GM12878 (cell line): ENCODE results near the gene DBN1. TPM values are rescaled to one million over a fixed set of nuclear protein-coding genes. Genes with fewer than 3 reads are reported as not detected.

Experiments
- ATAC-seq: fragments of 200-7000 bp; cut with Tn5 transposase; 3 replicates; pipeline ENCODE4 v1.9.1; 2020; ENCODE audit warnings: mild to moderate bottlenecking, moderate library complexity
- BruUV-seq: library from RNA; stranded (reverse); fragments of 400-500 nt; replicated peaks from 2 replicates; lab custom pipeline; 2021; lab: Mats Ljungman, UMichigan
- CTCF ChIA-PET: fragments of 300-600 bp; sonication (Branson Sonifier 250); formaldehyde crosslinking; extraction: SDS; loops from one replicate; lab custom pipeline; 2021; ENCODE audit warnings: inconsistent platforms; lab: Yijun Ruan, JAX
- POLR2A ChIA-PET: fragments of 350-600 bp; formaldehyde crosslinking; extraction: SDS; loops from one replicate; lab custom pipeline; 2021; ENCODE audit warnings: inconsistent platforms; lab: Charles Lee
- RAD21 ChIA-PET: fragments of 300-600 bp; sonication (Branson Sonifier 250); formaldehyde crosslinking; loops from one replicate; lab custom pipeline; 2023; ENCODE audit warnings: antibody characterized with exemption; ENCODE audit not compliant: unreplicated experiment; lab: Charles Lee
- SMC1A ChIA-PET: fragments of 300-600 bp; sonication (Branson Sonifier 250); formaldehyde crosslinking; loops from one replicate; lab custom pipeline; 2023; ENCODE audit not compliant: unreplicated experiment, uncharacterized antibody; lab: Charles Lee
- DNase-seq: peaks from one replicate; pipeline ENCODE4 v3.0.0-alpha.2; 2011; ENCODE audit warnings: low read depth, low spot score
- FAIRE-seq: peaks from 3 replicates; lab custom pipeline; 2011; peaks lifted over from hg19 to GRCh38; lab: Jason Lieb, UNC
- H2AFZ ChIP-seq: 2 replicates; pipeline ENCODE4 v1.6.0; 2011; ENCODE audit warnings: low read depth, low read length, control low read depth; ENCODE audit not compliant: control insufficient read depth
- H3K27ac ChIP-seq: 2 replicates; pipeline ENCODE4 v1.5.1; 2011; ENCODE audit warnings: control low read depth; ENCODE audit not compliant: control insufficient read depth, insufficient read depth
- H3K27me3 ChIP-seq, 2 experiments: replicated peaks in 1 of 2; 2 replicates each; pipeline versions ENCODE4 v1.6.0 to v1.6.1; 2011; ENCODE audit warnings: low read length in 1 of 2; ENCODE audit not compliant: control insufficient read depth in 2 of 2, insufficient read depth in 2 of 2
- H3K36me3 ChIP-seq, 2 experiments: 2 replicates each; pipeline ENCODE4 v1.5.1; 2011; ENCODE audit warnings: low read length in 1 of 2; ENCODE audit not compliant: control insufficient read depth in 2 of 2, insufficient read depth in 2 of 2
- H3K4me1 ChIP-seq: 2 replicates; pipeline ENCODE4 v1.6.1; 2011; ENCODE audit warnings: mild to moderate bottlenecking, low read length, moderate library complexity, mixed read lengths; ENCODE audit not compliant: control insufficient read depth, insufficient read depth
- H3K4me2 ChIP-seq: 2 replicates; pipeline ENCODE4 v1.6.0; 2011; ENCODE audit warnings: control low read depth; ENCODE audit not compliant: control insufficient read depth, insufficient read depth
- H3K4me3 ChIP-seq: fragments of 200-600 bp; sonication (generic); 2 replicates; pipeline ENCODE4 v1.5.1; 2016
- H3K79me2 ChIP-seq: 2 replicates; pipeline ENCODE4 v1.6.0; 2011; ENCODE audit warnings: low read length; ENCODE audit not compliant: control insufficient read depth, insufficient read depth
- H3K9ac ChIP-seq: 2 replicates; pipeline ENCODE4 v1.8.0; 2011; ENCODE audit warnings: low read length, control low read depth, mixed read lengths; ENCODE audit not compliant: control insufficient read depth, insufficient read depth
- H3K9me3 ChIP-seq: replicated peaks from 3 replicates; pipeline ENCODE4 v1.5.1; 2011; ENCODE audit warnings: mild to moderate bottlenecking, low read length; ENCODE audit not compliant: control insufficient read depth, insufficient read depth
- H4K20me1 ChIP-seq: 2 replicates; pipeline ENCODE4 v1.6.0; 2011; ENCODE audit not compliant: control insufficient read depth, insufficient read depth
- CTCF ChIP-seq, 3 experiments: IDR thresholded peaks in 2 of 3; conservative IDR thresholded peaks in 1 of 3; 2 replicates each; pipeline ENCODE4 v1.5.1; 2011; ENCODE audit warnings: low read depth in 3 of 3, low read length in 3 of 3, mild to moderate bottlenecking in 3 of 3, control low read depth in 2 of 3, moderate library complexity in 2 of 3, inconsistent platforms in 1 of 3, mixed read lengths in 1 of 3; ENCODE audit not compliant: control insufficient read depth in 2 of 3, insufficient read depth in 1 of 3; ENCODE audit errors: extremely low read depth in 1 of 3
- MTA3 ChIP-seq: IDR thresholded peaks from 2 replicates; pipeline ENCODE4 v1.6.1; 2012; ENCODE audit warnings: low read length, inconsistent platforms, borderline replicate concordance
- NR2F1 ChIP-seq: fragments of 450-650 bp; conservative IDR thresholded peaks from 2 replicates; pipeline ENCODE4 v1.6.1; 2017; ENCODE audit warnings: mild to moderate bottlenecking
- WGBS: methylation state at CpG from one replicate; pipeline ENCODE4 v1.1.6; 2016; ENCODE audit warnings: low lambda C conversion rate; ENCODE audit not compliant: insufficient replicate concordance, insufficient coverage; ENCODE audit errors: missing lambda C conversion rate; 5-methylcytosine and 5-hydroxymethylcytosine counted together
- in situ Hi-C: fragments of 300-500 bp; cut with MboI; formaldehyde crosslinking; loops from 9 replicates; pipeline ENCODE4 v1.14.3; 2018; ENCODE audit warnings: mixed read lengths
- intact Hi-C: fragments of 100-400 bp; cut with micrococcal nuclease; formaldehyde crosslinking; loops from one replicate; pipeline ENCODE4 v1.14.2; 2022; ENCODE audit not compliant: unreplicated experiment
- polyA plus RNA-seq, 11 experiments: library from polyadenylated mRNA; depleted of rRNA in 4 of 11; unstranded in 6 of 11; stranded (reverse) in 5 of 11; fragments of >200 nt; fragmentation: Nextera tagmentation in 4 of 11; fragmentation: Illumina TruSeq in 1 of 11; extraction: Ambion mirVana in 4 of 11; extraction: Trizol in 1 of 11; gene quantifications; 1 replicate in 1 of 11; 2 replicates in 10 of 11; pipeline versions ENCODE4 v1.2.1 to v1.2.3, GENCODE V29; 2011 to 2016; ENCODE audit warnings: inconsistent platforms in 2 of 11, missing spikeins in 2 of 11, low read depth in 1 of 11
- total RNA-seq, 4 experiments: library from RNA; depleted of rRNA in 3 of 4; stranded (reverse); fragments of >200 nt in 3 of 4; fragmentation: Illumina TruSeq in 1 of 4; extraction: Trizol in 1 of 4; gene quantifications; 2 replicates each; pipeline versions ENCODE4 v1.2.1 to v1.2.3, GENCODE V29; 2013 to 2021

DBN1 gene
- total and polyA plus RNA-seq, 10 of the 15 experiments (the other 5 are each of a cell fraction or from before 2014, with no cell fraction given), result 0.18 to 81.0 (median 27.9) TPM

GRCh38 chr5:177489119-177489716, 15.8 kb upstream of the DBN1 start:
- no peak overlapping the region for H2AFZ ChIP-seq
- ChIA-PET CTCF (interaction anchor here (0.7 to 2.0 kb wide), 2 partner anchors 10 to 99 kb away, joined by 3 to 5 read pairs; no protein-coding TSS in a partner anchor), RAD21 (interaction anchor here (0.5 kb wide), 1 partner anchor 14 kb away, joined by 3 read pairs; no protein-coding TSS in a partner anchor), POLR2A (interaction anchor here (0.6 kb wide), 1 partner anchor 23 kb away, joined by 3 read pairs; no protein-coding TSS in a partner anchor), SMC1A (no interaction called here)
- no peak for FAIRE-seq
- no peaks in the 10 kb centered on the region for H4K20me1 ChIP-seq
- 94% methylated on average over 24 of the region's 26 CpGs for WGBS
- DNase-seq, result no peak
- H3K36me3 ChIP-seq, result peaks cover 0 to 6% of the 10 kb centered on the region in 2 experiments; a peak in 2 of 4 replicates
- ATAC-seq, result peak; percentile 51
- no peak overlapping the region for H3K4me3 ChIP-seq
- H3K4me2 ChIP-seq, result no peak overlapping the region
- H3K9me3 ChIP-seq, result no peaks in the 10 kb centered on the region
- in situ Hi-C loops (no loop called here), intact Hi-C loops (no loop called here)
- TF ChIP-seq CTCF (IDR thresholded peaks at IDR 0.05 in 2 of 3, conservative IDR thresholded peaks at IDR 0.05 in 1 of 3; ENCODE audit: control insufficient read depth in 2 of 3, extremely low read depth in 1 of 3, insufficient read depth in 1 of 3, low read depth in 3 of 3, low read length in 3 of 3), result 0 out of 6 replicates have a peak, but pooled peaks of 2 of the 3 experiments have one; percentile 7 to 18
- no peak for TF ChIP-seq MTA3
- TF ChIP-seq NR2F1, result 0 out of 2 replicates have a peak, but pooled peaks have one; percentile 22
- H3K9ac ChIP-seq, result no peak overlapping the region
- no TSS peak for BruUV-seq
- no peaks in the 10 kb centered on the region for H3K79me2 ChIP-seq
- no peak overlapping the region for H3K27ac ChIP-seq
- no peaks in the 10 kb centered on the region for H3K27me3 ChIP-seq
- H3K4me1 ChIP-seq, result peaks cover 5% of the 10 kb centered on the region
